Peyer's patch (tissue), 4 donors: ENCODE data around the gene COL23A1. TPM values are rescaled to one million over a fixed set of nuclear protein-coding genes. Genes with fewer than 3 reads are reported as not detected.

Experiments
- DNase-seq, 3 donors: peaks; one replicate each; pipeline ENCODE4 v3.0.0-alpha.2; 2017 to 2019
- H3K27ac ChIP-seq, 4 donors: fragments of 200-600 bp; sonication (generic); one replicate each; pipeline ENCODE4 v1.5.1; 2016 to 2019
- H3K27me3 ChIP-seq, 2 donors: fragments of 200-600 bp; sonication (generic); one replicate each; pipeline ENCODE4 v1.5.1; 2019
- H3K36me3 ChIP-seq, 3 donors: fragments of 200-600 bp; sonication (generic); one replicate each; pipeline ENCODE4 v1.5.1; 2016 to 2019
- H3K4me1 ChIP-seq, 4 donors: fragments of 200-600 bp; sonication (generic); one replicate each; pipeline ENCODE4 v1.5.1; 2016 to 2019
- H3K4me3 ChIP-seq, 4 donors: fragments of 200-600 bp; sonication (generic); 1 replicate in 3 of 4; 2 replicates in 1 of 4; pipeline ENCODE4 v1.5.1; 2016 to 2019; ENCODE audit warnings: mild to moderate bottlenecking in 1 of 4
- H3K9me3 ChIP-seq, 4 donors: fragments of 200-600 bp; sonication (generic); one replicate each; pipeline ENCODE4 v1.5.1; 2016 to 2019; ENCODE audit warnings: mild to moderate bottlenecking in 1 of 4
- CTCF ChIP-seq, 6 experiments: fragments of 450-650 bp in 4 of 6; fragments of 200-600 bp in 2 of 6; sonication (generic) in 1 of 6; IDR thresholded peaks; one replicate each; pipeline ENCODE4 v1.5.1; 2017 to 2019; ENCODE audit warnings: antibody characterized with exemption in 6 of 6, mild to moderate bottlenecking in 3 of 6, moderate library complexity in 1 of 6
- POLR2A ChIP-seq, 2 donors: fragments of 450-650 bp; IDR thresholded peaks; one replicate each; pipeline ENCODE4 v1.5.1; 2017; ENCODE audit warnings: antibody characterized with exemption in 2 of 2, mild to moderate bottlenecking in 2 of 2, moderate library complexity in 2 of 2
- total RNA-seq, 4 donors: library from RNA; depleted of rRNA; stranded (reverse); fragments of >200 nt; gene quantifications; one replicate each; pipeline ENCODE4 v1.1.0, GENCODE V29; 2016

COL23A1 gene
- total RNA-seq, 4 donors from 2014 or later: 0.57 to 5.8 (median 1.2) TPM; not detected in 1

- no peaks in the 10 kb centered on the region for H3K36me3 ChIP-seq
- H3K4me1 ChIP-seq: peaks cover 0 to 5% (median under 1%) of the 10 kb centered on the region in 4 donors
- H3K27ac ChIP-seq: no peak overlapping the region
- no peaks in the 10 kb centered on the region for H3K27me3 ChIP-seq
- no peak for DNase-seq
- TF ChIP-seq POLR2A (IDR thresholded peaks at IDR 0.05) (no peak), CTCF (IDR thresholded peaks at IDR 0.05) (no peak)
- H3K4me3 ChIP-seq: no peak overlapping the region
- no peaks in the 10 kb centered on the region for H3K9me3 ChIP-seq
These were observed 344.8 kb downstream of the COL23A1 start for GRCh38 chr5:178245389-178245788.

GRCh38 chr5:178244576-178244975 lies 345.6 kb downstream of the COL23A1 start:
- TF ChIP-seq CTCF (IDR thresholded peaks at IDR 0.05): no peak
- no peak for TF ChIP-seq POLR2A (IDR thresholded peaks at IDR 0.05)

GRCh38 chr5:178242416-178242815 lies 347.8 kb downstream of the COL23A1 start:
- H3K36me3 ChIP-seq: no peaks in the 10 kb centered on the region
- H3K9me3 ChIP-seq: no peaks in the 10 kb centered on the region
- no peak for TF ChIP-seq POLR2A (IDR thresholded peaks at IDR 0.05)
- no peak for TF ChIP-seq CTCF (IDR thresholded peaks at IDR 0.05)

More at GRCh38 chr5:178244576-178244975, 345.6 kb downstream of the COL23A1 start:
- Histone ChIP-seq H3K27me3 (no peaks in the 10 kb centered on the region), H3K27ac (no peak overlapping the region), H3K4me1 (peaks cover 0 to 11% (median 3%) of the 10 kb centered on the region in 4 donors), H3K9me3 (no peaks in the 10 kb centered on the region), H3K36me3 (no peaks in the 10 kb centered on the region), H3K4me3 (no peak overlapping the region)
- DNase-seq: no peak

GRCh38 chr5:178241688-178242231 lies 348.4 kb downstream of the COL23A1 start:
- H3K9me3 ChIP-seq: no peaks in the 10 kb centered on the region
- no peak overlapping the region for H3K4me3 ChIP-seq
- no peak for DNase-seq
- H3K27me3 ChIP-seq: no peaks in the 10 kb centered on the region
- peak overlapping the region in 2 of 4 donors; percentile 44 to 68 for H3K27ac ChIP-seq
- H3K4me1 ChIP-seq: peaks cover 5 to 34% (median 25%) of the 10 kb centered on the region in 4 donors
- no peaks in the 10 kb centered on the region for H3K36me3 ChIP-seq
- TF ChIP-seq CTCF (IDR thresholded peaks at IDR 0.05) (no peak), POLR2A (IDR thresholded peaks at IDR 0.05) (no peak)

More at GRCh38 chr5:178242416-178242815, 347.8 kb downstream of the COL23A1 start:
- Histone ChIP-seq H3K27me3 (no peaks in the 10 kb centered on the region), H3K4me1 (peaks cover 4 to 31% (median 22%) of the 10 kb centered on the region in 4 donors), H3K27ac (no peak overlapping the region), H3K4me3 (no peak overlapping the region)
- no peak for DNase-seq

- no peaks in the 10 kb centered on the region for H3K36me3 ChIP-seq
- no peaks in the 10 kb centered on the region for H3K9me3 ChIP-seq
- DNase-seq: no peak
- H3K27ac ChIP-seq: peak overlapping the region in 3 of 4 donors; percentile 6 to 68 (median 44)
- peaks cover 5 to 37% (median 26%) of the 10 kb centered on the region in 4 donors for H3K4me1 ChIP-seq
- TF ChIP-seq POLR2A (IDR thresholded peaks at IDR 0.05) (no peak), CTCF (IDR thresholded peaks at IDR 0.05) (no peak)
- no peaks in the 10 kb centered on the region for H3K27me3 ChIP-seq
- H3K4me3 ChIP-seq: no peak overlapping the region
These were observed 348.9 kb downstream of the COL23A1 start for GRCh38 chr5:178241231-178241663.
